Thoracic aorta endothelial cell (primary cell): ENCODE measurements around the gene IFNE. TPM values are rescaled to one million over a fixed set of nuclear protein-coding genes. Genes with fewer than 3 reads are reported as not detected.

Experiments
- small RNA-seq: library from RNA; depleted of rRNA; stranded (forward); fragments of <200 nt; gene quantifications from one replicate; pipeline ENCODE3, GENCODE V24; 2012
- total RNA-seq: library from RNA; depleted of rRNA; stranded (reverse); fragments of >200 nt; gene quantifications from 2 replicates; pipeline ENCODE4 v1.2.3, GENCODE V29; 2012

The IFNE gene
- total RNA-seq = 4.7 and 5.5 TPM in 2 replicates

GRCh38 chr9:21482213-21482612 lies at the start of gene IFNE:
IFNE (minus strand) TSS chr9:21482313; CDS start chr9:21481694, 619 bp downstream.

GRCh38 chr9:21440139-21440538 lies 42.0 kb downstream of the IFNE start, which contains the start of gene IFNA1:
IFNA1 (plus strand) TSS chr9:21440439; CDS start chr9:21440508, 69 bp downstream.

Small RNA genes lying within 50 kb of the gene (small RNA-seq; reads per million reads assigned to genes)
- 2,038 reads per million, percentile 100 among the genes with 10 or more reads in this experiment for gene MIR31
- not detected for gene RF00157

Other genes with a start within 250 kb of the IFNE start
- not detected in 2 replicates for gene IFNA14, start 242.3 kb downstream of the IFNE start, total RNA-seq
- gene IFNA5, start 177.0 kb downstream of the IFNE start, total RNA-seq = not detected in 2 replicates
- 46.5 and 57.7 TPM in 2 replicates for gene KLHL9, start 146.9 kb downstream of the IFNE start, total RNA-seq
- 0.22 TPM in 1 of 2 replicates, not detected in the other for gene IFNA6, start 131.4 kb downstream of the IFNE start, total RNA-seq
- not detected in 2 replicates for gene IFNA13, start 114.3 kb downstream of the IFNE start, total RNA-seq
- not detected in 2 replicates for gene IFNA2, start 96.9 kb downstream of the IFNE start, total RNA-seq
- gene IFNA8, start 73.2 kb downstream of the IFNE start, total RNA-seq = not detected in 2 replicates
- not detected in 2 replicates for gene IFNA1, start 41.9 kb downstream of the IFNE start, total RNA-seq